Heart left ventricle (tissue), 13 donors: Measurements from ENCODE around the gene KIAA1191.
"Not testable (repeated sequence)": the region's sequence is repeated elsewhere in the genome, so short reads cannot be mapped to it uniquely, and the experiment has no call there.

Experiments used
- CTCF ChIP-seq, 12 donors: fragments of 200-600 bp; sonication (generic) in 4 of 12; IDR thresholded peaks; one replicate each; pipeline versions ENCODE4 v1.5.0 to v1.8.0; 2018 to 2022; ENCODE audit warnings: antibody characterized with exemption in 12 of 12, mild to moderate bottlenecking in 5 of 12
- POLR2A ChIP-seq, 2 donors: fragments of 450-650 bp; IDR thresholded peaks; one replicate each; pipeline ENCODE4 v1.6.1; 2017; ENCODE audit warnings: antibody characterized with exemption in 2 of 2, mild to moderate bottlenecking in 2 of 2, moderate library complexity in 2 of 2
- donor health status: ischemic (EF 13 %, LVEDD 7.1; RV severe dilation, severe dysfunction).
- donor health status: DM: no; HTN: yes; CAD: no.
- donor health status: DM: no; HTN: no; CAD: no.
- donor health status: ischemic (EF 25% LVEDD 6.9; RV normal size, moderate dysfunction).
- donor health status: ischemic (EF 25% LVEDD 5.7; RV mildly dilated, moderate dysfunction).
- donor health status: ischemic (EF 35%, LVEDD 5.7; RV mildly dilated, moderate dysfunction).
- donor health status: nonischemic (EF 11% LVEDD 7.7; RV severe dilation, severe dysfunction).
- donor health status: DM: yes; HTN: yes; CAD: no.
- donor health status: PGD.
- donor health status: ischemic (EF 29% LVEDD 5.4; RV normal size, mild dysfunction).
- donor health status: nonischemic (EF 23%, LVEDD 6.1; RV moderate dilation, normal function).

- TF ChIP-seq CTCF, POLR2A (IDR thresholded peaks at IDR 0.05): not testable (repeated sequence)
Observed at GRCh38 chr5:176408252-176408573, 46.6 kb upstream of the KIAA1191 start.
